HCT116 (cell line): ENCODE measurements around the gene TRIM45. TPM values are rescaled to one million over a fixed set of nuclear protein-coding genes. Genes with fewer than 3 reads are reported as not detected.

ENCODE experiments used
- ATAC-seq: fragments of 200-7000 bp; cut with Tn5 transposase; 2 replicates; pipeline ENCODE4 v1.9.1; 2020; ENCODE audit warnings: mild to moderate bottlenecking, moderate library complexity
- BruUV-seq: library from RNA; stranded (reverse); fragments of 400-500 nt; replicated peaks from 2 replicates; lab custom pipeline; 2021; lab: Mats Ljungman, UMichigan
- CTCF ChIA-PET: fragments of 300-600 bp; sonication (Branson Sonifier 250); formaldehyde crosslinking; loops from one replicate; lab custom pipeline; 2021; ENCODE audit warnings: antibody characterized with exemption; lab: Charles Lee
- POLR2A ChIA-PET: fragments of 300-600, 350-600 bp; sonication (Branson Sonifier 250); formaldehyde crosslinking; loops from one replicate; lab custom pipeline; 2021; ENCODE audit warnings: antibody characterized with exemption; lab: Charles Lee
- RAD21 ChIA-PET, 2 experiments: fragments of 300-600 bp; sonication (Branson Sonifier 250); formaldehyde crosslinking; loops; one replicate each; lab custom pipeline; 2023; ENCODE audit warnings: low total read pairs in 2 of 2; ENCODE audit not compliant: uncharacterized antibody in 2 of 2, unreplicated experiment in 2 of 2, low non-redundant PET in 1 of 2; lab: Charles Lee
- DNase-seq: peaks from one replicate; pipeline ENCODE4 v3.0.0-alpha.2; 2010; ENCODE audit warnings: low read depth, low spot score
- H2AFZ ChIP-seq: fragments of 200-600 bp; shearing (Covaris generic), sonication (generic); 2 replicates; pipeline ENCODE4 v1.6.1; 2017; ENCODE audit warnings: low read depth, mixed run types, mixed read lengths, antibody characterized with exemption, low read length; ENCODE audit not compliant: poor library complexity, severe bottlenecking
- H3K27ac ChIP-seq: 2 replicates; pipeline ENCODE4 v1.5.1; 2012; ENCODE audit warnings: low read depth, low read length
- H3K27me3 ChIP-seq: fragments of 200-600 bp; sonication (generic); 2 replicates; pipeline ENCODE4 v1.6.1; 2016; ENCODE audit warnings: mixed run types, low read length, mixed read lengths; ENCODE audit not compliant: insufficient read depth
- H3K36me3 ChIP-seq, 2 experiments: fragments of 200-500 bp in 1 of 2; fragments of 200-600 bp in 1 of 2; sonication (Bioruptor generic) in 1 of 2; sonication (generic) in 1 of 2; 2 replicates each; pipeline versions ENCODE4 v1.5.1 to v1.6.1; 2014 to 2016; ENCODE audit warnings: low read length in 2 of 2, inconsistent platforms in 1 of 2, mixed read lengths in 1 of 2, mixed run types in 1 of 2; ENCODE audit not compliant: insufficient read depth in 2 of 2, control insufficient read depth in 1 of 2
- H3K4me1 ChIP-seq, 2 experiments: fragments of 200-600 bp in 1 of 2; sonication (generic) in 1 of 2; 2 replicates each; pipeline versions ENCODE4 v1.5.1 to v1.6.1; 2012 to 2017; ENCODE audit warnings: low read length in 2 of 2, inconsistent platforms in 1 of 2, mild to moderate bottlenecking in 1 of 2, mixed read lengths in 1 of 2, mixed run types in 1 of 2, moderate library complexity in 1 of 2; ENCODE audit not compliant: insufficient read depth in 2 of 2, control insufficient read depth in 1 of 2
- H3K4me2 ChIP-seq: fragments of 200-600 bp; sonication (generic); 2 replicates; pipeline ENCODE4 v1.6.1; 2017; ENCODE audit warnings: mixed run types, low read length, mixed read lengths
- H3K4me3 ChIP-seq, 2 experiments: fragments of 200-600 bp in 1 of 2; sonication (generic) in 1 of 2; replicated peaks in 1 of 2; 2 replicates each; pipeline ENCODE4 v1.5.1; 2011 to 2016; ENCODE audit warnings: low read length in 2 of 2, control low read depth in 1 of 2, low read depth in 1 of 2, mild to moderate bottlenecking in 1 of 2, mixed read lengths in 1 of 2, mixed run types in 1 of 2
- H3K79me2 ChIP-seq: fragments of 200-600 bp; sonication (generic); 2 replicates; pipeline ENCODE4 v1.6.1; 2017; ENCODE audit warnings: mild to moderate bottlenecking, mixed run types, low read length, moderate library complexity, mixed read lengths; ENCODE audit not compliant: insufficient read depth
- H3K9ac ChIP-seq: fragments of 200-600 bp; sonication (generic); 2 replicates; pipeline ENCODE4 v1.6.1; 2016; ENCODE audit warnings: low read length, mixed read lengths
- H3K9me2 ChIP-seq: fragments of 200-600 bp; sonication (generic), shearing (Covaris generic); 2 replicates; pipeline ENCODE4 v1.6.1; 2017; ENCODE audit warnings: mixed run types, mild to moderate bottlenecking, moderate library complexity; ENCODE audit not compliant: insufficient read depth
- H3K9me3 ChIP-seq, 2 experiments: fragments of 200-500 bp in 1 of 2; fragments of 200-600 bp in 1 of 2; sonication (Bioruptor generic) in 1 of 2; sonication (generic) in 1 of 2; 2 replicates each; pipeline ENCODE4 v1.6.1; 2014 to 2017; ENCODE audit warnings: low read length in 2 of 2, mixed read lengths in 2 of 2, inconsistent platforms in 1 of 2, low read depth in 1 of 2, mild to moderate bottlenecking in 1 of 2, mixed run types in 1 of 2, moderate library complexity in 1 of 2; ENCODE audit not compliant: control insufficient read depth in 1 of 2, insufficient read depth in 1 of 2
- H4K20me1 ChIP-seq: fragments of 200-600 bp; sonication (generic), shearing (Covaris generic); 2 replicates; pipeline ENCODE4 v1.6.1; 2017; ENCODE audit warnings: mixed run types, mild to moderate bottlenecking, moderate library complexity; ENCODE audit not compliant: insufficient read depth
- EGR1 ChIP-seq: IDR thresholded peaks from 2 replicates; pipeline ENCODE4 v1.6.1; 2012; ENCODE audit warnings: low read depth
- FOSL1 ChIP-seq: IDR thresholded peaks from 2 replicates; pipeline ENCODE4 v1.6.1; 2012; ENCODE audit warnings: low read depth
- JUND ChIP-seq: IDR thresholded peaks from 2 replicates; pipeline ENCODE4 v1.6.1; 2012
- MAX ChIP-seq: IDR thresholded peaks from 2 replicates; pipeline ENCODE4 v1.6.1; 2012
- POLR2AphosphoS5 ChIP-seq: IDR thresholded peaks from 2 replicates; pipeline ENCODE4 v1.6.1; 2011; ENCODE audit warnings: mild to moderate bottlenecking, low read depth, low read length, moderate library complexity
- RAD21 ChIP-seq: IDR thresholded peaks from 2 replicates; pipeline ENCODE4 v1.6.1; 2012; ENCODE audit warnings: low read depth, mild to moderate bottlenecking
- REST ChIP-seq: IDR thresholded peaks from 2 replicates; pipeline ENCODE4 v1.6.1; 2012; ENCODE audit warnings: low read depth
- SIN3A ChIP-seq: IDR thresholded peaks from 2 replicates; pipeline ENCODE4 v1.6.1; 2012; ENCODE audit warnings: low read depth
- SRF ChIP-seq: IDR thresholded peaks from 2 replicates; pipeline ENCODE4 v1.6.1; 2012; ENCODE audit warnings: low read depth
- YY1 ChIP-seq: IDR thresholded peaks from 2 replicates; pipeline ENCODE4 v1.6.1; 2011; ENCODE audit warnings: low read length, low read depth, moderate library complexity, mild to moderate bottlenecking; ENCODE audit not compliant: insufficient replicate concordance; ENCODE audit errors: extremely low read depth
- ZFX ChIP-seq: fragments of 450-650 bp; IDR thresholded peaks from 2 replicates; pipeline ENCODE4 v1.6.1; 2017
- intact Hi-C: fragments of 100-400 bp; cut with micrococcal nuclease; formaldehyde crosslinking; loops from 2 replicates; pipeline ENCODE4 v1.10.0; 2022
- total RNA-seq: library from RNA; stranded (reverse); gene quantifications from one replicate; pipeline ENCODE4 v1.2.1, GENCODE V29; 2021; ENCODE audit not compliant: unreplicated experiment
- TF ChIP-seq, protein P1 (sequence below): IDR thresholded peaks from 2 replicates; pipeline ENCODE4 v1.6.1; 2011; ENCODE audit warnings: mild to moderate bottlenecking, low read length, moderate library complexity; ENCODE audit not compliant: insufficient replicate concordance; ENCODE audit errors: extremely low read depth

The TRIM45 gene
- total RNA-seq, 1 experiment from 2014 or later, result 3.5 TPM

GRCh38 chr1:117162816-117163215 lies 41.3 kb upstream of the TRIM45 start:
- DNase-seq, result no peak
- no peak overlapping the region for H2AFZ ChIP-seq
- no peak overlapping the region for H3K4me3 ChIP-seq
- H3K9me2 ChIP-seq, result no peaks in the 10 kb centered on the region
- no peak overlapping the region for H3K4me2 ChIP-seq
- ChIA-PET CTCF (no interaction called here), RAD21 (no interaction called here), POLR2A (no interaction called here)
- H3K27ac ChIP-seq, result no peak overlapping the region
- no peaks in the 10 kb centered on the region for H3K4me1 ChIP-seq
- H3K27me3 ChIP-seq, result no peaks in the 10 kb centered on the region
- BruUV-seq, result no TSS peak
- TF ChIP-seq EGR1 (no peak), REST (no peak), ZFX (no peak), MAX (no peak), FOSL1 (no peak), JUND (no peak), YY1 (no peak), RAD21 (no peak), SRF (no peak), POLR2AphosphoS5 (no peak), SIN3A (no peak)
- TF ChIP-seq, protein P1, sequence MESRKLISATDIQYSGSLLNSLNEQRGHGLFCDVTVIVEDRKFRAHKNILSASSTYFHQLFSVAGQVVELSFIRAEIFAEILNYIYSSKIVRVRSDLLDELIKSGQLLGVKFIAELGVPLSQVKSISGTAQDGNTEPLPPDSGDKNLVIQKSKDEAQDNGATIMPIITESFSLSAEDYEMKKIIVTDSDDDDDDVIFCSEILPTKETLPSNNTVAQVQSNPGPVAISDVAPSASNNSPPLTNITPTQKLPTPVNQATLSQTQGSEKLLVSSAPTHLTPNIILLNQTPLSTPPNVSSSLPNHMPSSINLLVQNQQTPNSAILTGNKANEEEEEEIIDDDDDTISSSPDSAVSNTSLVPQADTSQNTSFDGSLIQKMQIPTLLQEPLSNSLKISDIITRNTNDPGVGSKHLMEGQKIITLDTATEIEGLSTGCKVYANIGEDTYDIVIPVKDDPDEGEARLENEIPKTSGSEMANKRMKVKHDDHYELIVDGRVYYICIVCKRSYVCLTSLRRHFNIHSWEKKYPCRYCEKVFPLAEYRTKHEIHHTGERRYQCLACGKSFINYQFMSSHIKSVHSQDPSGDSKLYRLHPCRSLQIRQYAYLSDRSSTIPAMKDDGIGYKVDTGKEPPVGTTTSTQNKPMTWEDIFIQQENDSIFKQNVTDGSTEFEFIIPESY, result no peak
- no peaks in the 10 kb centered on the region for H3K36me3 ChIP-seq
- intact Hi-C loops, result no loop called here
- no peak for ATAC-seq
- no peaks in the 10 kb centered on the region for H3K79me2 ChIP-seq
- no peaks in the 10 kb centered on the region for H3K9me3 ChIP-seq
- no peaks in the 10 kb centered on the region for H4K20me1 ChIP-seq
- no peak overlapping the region for H3K9ac ChIP-seq
